ENCODE measurements around the gene EIF1AD.

The EIF1AD gene

DNA sequence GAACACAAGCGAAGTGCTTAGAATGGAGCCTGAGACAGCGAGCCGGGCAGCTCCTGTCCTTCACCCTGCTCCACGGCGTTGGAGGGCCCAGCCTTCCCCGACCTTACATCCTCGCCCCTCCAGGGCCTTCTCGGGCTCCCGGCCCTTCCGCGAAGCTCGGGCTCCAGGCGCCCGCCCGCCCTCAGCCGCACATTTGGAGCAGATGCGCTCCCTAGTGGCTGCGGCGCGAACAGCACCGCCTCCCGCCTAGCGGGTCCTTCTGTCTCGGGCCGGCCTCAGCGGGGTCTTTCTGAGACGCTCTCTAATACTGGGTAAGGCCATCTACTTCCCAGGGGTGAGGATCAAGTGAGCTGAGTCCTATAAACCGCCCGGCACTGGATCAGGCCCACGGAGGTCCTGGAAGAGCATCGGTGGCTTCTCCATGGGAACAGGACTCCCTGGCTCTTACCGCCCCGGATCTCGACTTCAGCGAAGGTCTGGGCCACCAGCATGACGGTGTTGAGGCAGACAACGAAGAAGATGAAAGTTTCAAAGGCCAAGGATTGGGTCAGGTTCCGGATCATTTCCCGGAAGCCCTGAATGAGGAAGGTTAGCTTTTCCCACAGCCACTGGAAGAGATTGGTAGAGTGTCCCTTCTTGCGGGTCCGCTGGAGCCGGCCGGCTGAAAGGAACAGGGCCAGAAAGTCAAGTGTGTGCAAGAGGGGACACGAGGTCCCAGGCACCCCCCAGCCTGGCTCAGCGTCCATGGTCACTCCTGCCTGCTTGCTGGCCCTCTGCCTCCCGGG is 20.6 kb upstream of the EIF1AD start:
- H3K4me3 ChIP-seq (ENCODE audit: low read depth, low read length), result no peak overlapping the region
- no peaks in the 10 kb centered on the region for H3K27me3 ChIP-seq (ENCODE audit: control insufficient read depth, insufficient read depth, low read length)
- H2AFZ ChIP-seq, result peak overlapping the region; percentile 86
- H3K9me3 ChIP-seq (ENCODE audit: control insufficient read depth, low read length), result no peaks in the 10 kb centered on the region
- H3K4me2 ChIP-seq (ENCODE audit: low read length), result peak overlapping the region; percentile 58
- H3K27ac ChIP-seq, result no peak overlapping the region
- TF ChIP-seq, protein P1, sequence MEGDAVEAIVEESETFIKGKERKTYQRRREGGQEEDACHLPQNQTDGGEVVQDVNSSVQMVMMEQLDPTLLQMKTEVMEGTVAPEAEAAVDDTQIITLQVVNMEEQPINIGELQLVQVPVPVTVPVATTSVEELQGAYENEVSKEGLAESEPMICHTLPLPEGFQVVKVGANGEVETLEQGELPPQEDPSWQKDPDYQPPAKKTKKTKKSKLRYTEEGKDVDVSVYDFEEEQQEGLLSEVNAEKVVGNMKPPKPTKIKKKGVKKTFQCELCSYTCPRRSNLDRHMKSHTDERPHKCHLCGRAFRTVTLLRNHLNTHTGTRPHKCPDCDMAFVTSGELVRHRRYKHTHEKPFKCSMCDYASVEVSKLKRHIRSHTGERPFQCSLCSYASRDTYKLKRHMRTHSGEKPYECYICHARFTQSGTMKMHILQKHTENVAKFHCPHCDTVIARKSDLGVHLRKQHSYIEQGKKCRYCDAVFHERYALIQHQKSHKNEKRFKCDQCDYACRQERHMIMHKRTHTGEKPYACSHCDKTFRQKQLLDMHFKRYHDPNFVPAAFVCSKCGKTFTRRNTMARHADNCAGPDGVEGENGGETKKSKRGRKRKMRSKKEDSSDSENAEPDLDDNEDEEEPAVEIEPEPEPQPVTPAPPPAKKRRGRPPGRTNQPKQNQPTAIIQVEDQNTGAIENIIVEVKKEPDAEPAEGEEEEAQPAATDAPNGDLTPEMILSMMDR (IDR thresholded peaks at IDR 0.05), result peak; percentile 87
- H3K9ac ChIP-seq, result no peak overlapping the region
- H3K36me3 ChIP-seq (ENCODE audit: control insufficient read depth, insufficient read depth, low read length), result no peaks in the 10 kb centered on the region
- no peaks in the 10 kb centered on the region for H3K79me2 ChIP-seq
- peaks cover 2% of the 10 kb centered on the region for H3K4me1 ChIP-seq

DNA sequence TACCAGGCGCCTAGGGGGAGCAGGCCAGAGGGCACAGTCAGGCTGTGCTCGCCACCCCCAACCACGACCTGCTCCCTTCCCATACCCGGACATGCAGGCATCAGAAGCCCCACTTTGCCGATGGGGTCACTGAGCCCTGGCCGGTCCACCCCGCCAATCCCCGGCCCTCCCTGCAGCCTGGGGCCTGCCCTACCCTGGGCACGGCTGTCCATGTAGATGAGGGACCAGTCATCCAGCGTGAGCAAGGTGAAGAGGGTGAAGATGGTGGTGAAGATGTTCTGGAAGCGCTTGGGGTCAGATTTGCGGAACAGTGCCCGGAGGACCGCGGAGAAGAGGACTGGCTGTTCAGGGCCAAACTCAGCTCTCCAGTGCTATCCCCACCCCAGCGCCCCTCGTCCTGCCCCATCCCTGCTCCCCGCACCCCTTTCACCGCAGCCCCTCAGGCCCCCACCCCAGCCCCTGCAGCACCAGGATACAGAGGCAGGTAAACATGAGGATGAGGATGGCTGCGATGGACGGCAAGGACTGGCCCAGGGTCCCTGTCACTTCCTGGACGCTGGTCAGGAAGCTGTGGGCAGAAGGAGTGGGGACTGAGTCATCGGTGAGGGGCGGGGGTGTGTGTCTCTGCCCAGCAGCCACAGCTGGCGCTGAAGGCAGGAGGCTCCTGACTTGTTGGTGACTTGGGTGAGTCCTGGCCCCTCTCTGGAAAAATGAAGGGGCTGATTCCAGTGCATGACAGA is 18.8 kb upstream of the EIF1AD start:
- TF ChIP-seq, protein P1 (IDR thresholded peaks at IDR 0.05), result no peak
- H3K27me3 ChIP-seq (ENCODE audit: control insufficient read depth, insufficient read depth, low read length), result no peaks in the 10 kb centered on the region
- H3K4me2 ChIP-seq (ENCODE audit: low read length), result no peak overlapping the region
- no peaks in the 10 kb centered on the region for H3K9me3 ChIP-seq (ENCODE audit: control insufficient read depth, low read length)
- H3K4me3 ChIP-seq (ENCODE audit: low read depth, low read length), result no peak overlapping the region
- no peak overlapping the region for H2AFZ ChIP-seq
- peaks cover 7% of the 10 kb centered on the region for H3K4me1 ChIP-seq
- H3K27ac ChIP-seq, result no peak overlapping the region
- H3K9ac ChIP-seq, result no peak overlapping the region
- no peaks in the 10 kb centered on the region for H3K79me2 ChIP-seq
- no peaks in the 10 kb centered on the region for H3K36me3 ChIP-seq (ENCODE audit: control insufficient read depth, insufficient read depth, low read length)

DNA sequence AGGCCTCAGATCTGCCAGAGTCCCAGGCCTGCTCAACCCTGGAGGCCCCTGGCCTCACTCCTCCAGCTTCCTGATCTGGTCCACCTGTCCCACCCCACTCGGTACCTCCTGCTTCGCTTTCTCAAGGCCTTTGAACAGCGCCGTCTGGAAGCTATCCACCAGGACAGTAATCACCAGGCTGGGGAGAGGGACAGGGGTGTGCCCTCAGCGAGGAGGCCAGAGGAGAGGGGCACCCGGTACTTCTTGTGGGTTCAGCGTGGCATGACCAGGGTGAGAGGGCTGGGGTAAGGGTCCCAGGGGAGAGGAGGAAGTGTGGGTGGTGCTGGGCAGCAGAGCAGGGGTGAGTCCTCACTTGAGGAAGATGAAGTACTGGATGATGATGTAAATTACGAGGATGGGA is 18.3 kb upstream of the EIF1AD start:
- H3K9ac ChIP-seq, result no peak overlapping the region
- peaks cover 11% of the 10 kb centered on the region for H3K4me1 ChIP-seq
- no peak overlapping the region for H3K27ac ChIP-seq
- H3K9me3 ChIP-seq (ENCODE audit: control insufficient read depth, low read length), result no peaks in the 10 kb centered on the region
- no peak overlapping the region for H3K4me2 ChIP-seq (ENCODE audit: low read length)
- no peak overlapping the region for H3K4me3 ChIP-seq (ENCODE audit: low read depth, low read length)
- no peak overlapping the region for H2AFZ ChIP-seq
- no peaks in the 10 kb centered on the region for H3K27me3 ChIP-seq (ENCODE audit: control insufficient read depth, insufficient read depth, low read length)
- TF ChIP-seq, protein P1 (IDR thresholded peaks at IDR 0.05), result no peak
- H3K79me2 ChIP-seq, result no peaks in the 10 kb centered on the region
- no peaks in the 10 kb centered on the region for H3K36me3 ChIP-seq (ENCODE audit: control insufficient read depth, insufficient read depth, low read length)

DNA sequence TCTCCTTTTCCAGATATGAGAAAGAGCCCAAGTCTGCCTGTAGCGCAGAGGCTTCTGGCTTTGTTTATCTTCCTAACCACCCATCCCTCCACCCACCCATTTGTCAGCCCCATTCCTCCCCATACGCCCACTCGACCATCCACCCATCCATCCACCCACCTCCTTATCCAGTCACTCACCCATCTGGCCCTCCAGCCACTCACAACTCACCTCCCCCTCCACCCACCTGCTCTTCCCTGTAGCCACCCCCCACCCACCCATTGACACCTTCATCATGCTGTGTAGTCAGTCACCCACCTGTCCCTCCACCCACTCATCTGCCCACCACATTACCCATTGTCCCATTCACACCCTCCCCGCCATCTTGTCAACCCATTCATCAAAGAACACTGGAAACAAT is 15.4 kb upstream of the EIF1AD start:
- Histone ChIP-seq H3K9ac (no peak overlapping the region), H3K4me2 (ENCODE audit: low read length) (no peak overlapping the region), H3K4me1 (peaks cover 11% of the 10 kb centered on the region), H3K27ac (no peak overlapping the region), H2AFZ (no peak overlapping the region), H3K27me3 (ENCODE audit: control insufficient read depth, insufficient read depth, low read length) (no peaks in the 10 kb centered on the region), H3K36me3 (ENCODE audit: control insufficient read depth, insufficient read depth, low read length) (no peaks in the 10 kb centered on the region), H3K4me3 (ENCODE audit: low read depth, low read length) (no peak overlapping the region), H3K79me2 (no peaks in the 10 kb centered on the region), H3K9me3 (ENCODE audit: control insufficient read depth, low read length) (no peaks in the 10 kb centered on the region)
- TF ChIP-seq, protein P1 (IDR thresholded peaks at IDR 0.05), result no peak
